ENCODE measurements around the gene AGPS.

DNA sequence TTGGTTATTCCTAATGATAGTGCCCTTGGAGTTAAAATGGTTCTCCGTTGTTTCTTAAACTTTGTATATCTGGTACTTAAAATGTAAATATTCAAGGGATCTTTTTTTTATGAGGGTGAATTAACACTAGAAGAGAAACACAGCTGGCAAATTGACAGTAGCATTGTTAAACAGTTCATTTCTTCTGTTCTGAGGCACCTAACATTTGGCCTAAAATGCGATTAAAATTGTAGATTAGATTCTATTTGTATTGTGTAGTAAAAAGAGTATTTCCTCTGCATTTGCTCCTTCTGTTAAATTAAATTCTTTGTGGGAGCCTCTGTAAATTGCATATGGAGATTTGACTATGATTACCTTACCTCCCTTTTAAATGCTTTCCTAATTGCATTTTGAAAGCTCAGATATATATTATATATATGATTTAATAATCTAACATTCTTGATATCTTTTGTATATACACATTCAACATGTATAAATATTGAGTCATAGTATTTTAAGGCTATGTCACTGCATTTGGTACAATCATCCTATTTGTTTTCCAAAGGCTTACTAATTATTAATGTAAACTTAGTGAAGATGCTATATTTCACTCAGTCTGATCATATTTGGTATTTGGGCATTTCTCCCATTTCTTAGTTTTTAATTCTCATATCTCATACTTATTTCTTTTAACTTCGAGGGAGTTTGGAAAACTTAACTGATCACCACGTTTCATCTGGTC, 124.4 kb downstream of the AGPS start:
- TF ChIP-seq CTCF (IDR thresholded peaks at IDR 0.05) = no peak
- no peak for TF ChIP-seq RAD21 (IDR thresholded peaks at IDR 0.05; ENCODE audit: low read length)

Data from SK-N-SH (cell line).